OCI-LY1 (cell line): ENCODE measurements around the gene SP5.
"Not testable (repeated sequence)": the region's sequence is repeated elsewhere in the genome, so short reads cannot be mapped to it uniquely, and the experiment has no call there.

Experiments used
- H2AFZ ChIP-seq: fragments of 200-600 bp; sonication (generic), shearing (Covaris generic); 2 replicates; pipeline ENCODE4 v1.6.0; 2014; ENCODE audit warnings: antibody characterized with exemption, mild to moderate bottlenecking, low read length
- H3F3A ChIP-seq: fragments of 200-600 bp; sonication (generic), shearing (Covaris generic); 2 replicates; pipeline ENCODE4 v1.6.0; 2014; ENCODE audit warnings: mild to moderate bottlenecking, antibody characterized with exemption, low read length, moderate library complexity; ENCODE audit not compliant: insufficient read depth
- H3K27ac ChIP-seq: fragments of 200-600 bp; sonication (generic); 2 replicates; pipeline ENCODE4 v1.5.1; 2014; ENCODE audit warnings: low read length, mixed run types, mild to moderate bottlenecking, low read depth; ENCODE audit not compliant: poor library complexity, severe bottlenecking
- H3K27me3 ChIP-seq: fragments of 200-600 bp; sonication (generic); 2 replicates; pipeline ENCODE4 v1.6.0; 2014; ENCODE audit warnings: antibody characterized with exemption, mild to moderate bottlenecking, low read length, moderate library complexity; ENCODE audit not compliant: insufficient read depth
- H3K36me3 ChIP-seq: fragments of 200-600 bp; sonication (generic); 2 replicates; pipeline ENCODE4 v1.6.1; 2014; ENCODE audit warnings: mild to moderate bottlenecking, antibody characterized with exemption, low read length, moderate library complexity, mixed read lengths; ENCODE audit not compliant: insufficient read depth
- H3K4me1 ChIP-seq: fragments of 200-600 bp; sonication (generic); 2 replicates; pipeline ENCODE4 v1.5.1; 2014; ENCODE audit warnings: mild to moderate bottlenecking, low read length, moderate library complexity; ENCODE audit not compliant: insufficient read depth, severe bottlenecking
- H3K4me2 ChIP-seq: fragments of 200-600 bp; sonication (generic), shearing (Covaris generic); 2 replicates; pipeline ENCODE4 v1.6.1; 2014; ENCODE audit warnings: low read length
- H3K4me3 ChIP-seq: fragments of 200-600 bp; sonication (generic); 2 replicates; pipeline ENCODE4 v1.5.1; 2014; ENCODE audit warnings: low read length, low read depth, mild to moderate bottlenecking, mixed read lengths; ENCODE audit not compliant: poor library complexity, severe bottlenecking
- H3K79me2 ChIP-seq: fragments of 200-600 bp; shearing (Covaris generic); 2 replicates; pipeline ENCODE4 v1.6.1; 2016; ENCODE audit warnings: mixed run types, low read length, mixed read lengths; ENCODE audit not compliant: insufficient read depth
- H3K9ac ChIP-seq: fragments of 200-600 bp; sonication (generic), shearing (Covaris generic); 2 replicates; pipeline ENCODE4 v1.6.1; 2014; ENCODE audit warnings: mild to moderate bottlenecking, low read length, mixed read lengths
- H3K9me2 ChIP-seq: fragments of 200-600 bp; sonication (generic), shearing (Covaris generic); 2 replicates; pipeline ENCODE4 v1.6.1; 2014; ENCODE audit warnings: low read depth, mild to moderate bottlenecking, low read length, mixed read lengths
- H3K9me3 ChIP-seq: fragments of 200-600 bp; shearing (Covaris generic); 2 replicates; pipeline ENCODE4 v1.6.1; 2014; ENCODE audit warnings: low read length, mixed read lengths
- H4K20me1 ChIP-seq: fragments of 200-600 bp; sonication (generic), shearing (Covaris generic); 2 replicates; pipeline ENCODE4 v1.6.0; 2016; ENCODE audit warnings: mild to moderate bottlenecking, low read length; ENCODE audit not compliant: insufficient read depth
- EZH2 ChIP-seq: fragments of 200-600 bp; sonication (generic), shearing (Covaris generic); IDR thresholded peaks from 2 replicates; pipeline ENCODE4 v1.8.0; 2017; ENCODE audit warnings: borderline replicate concordance, mixed run types, mild to moderate bottlenecking, antibody characterized with exemption, low read length, moderate library complexity, mixed read lengths
- TF ChIP-seq, protein P1 (sequence below): fragments of 200-600 bp; sonication (generic), shearing (Covaris generic); IDR thresholded peaks from 2 replicates; pipeline ENCODE4 v1.5.1; 2017; ENCODE audit warnings: mild to moderate bottlenecking, antibody characterized with exemption, low read length, moderate library complexity, mixed read lengths

The SP5 gene

DNA sequence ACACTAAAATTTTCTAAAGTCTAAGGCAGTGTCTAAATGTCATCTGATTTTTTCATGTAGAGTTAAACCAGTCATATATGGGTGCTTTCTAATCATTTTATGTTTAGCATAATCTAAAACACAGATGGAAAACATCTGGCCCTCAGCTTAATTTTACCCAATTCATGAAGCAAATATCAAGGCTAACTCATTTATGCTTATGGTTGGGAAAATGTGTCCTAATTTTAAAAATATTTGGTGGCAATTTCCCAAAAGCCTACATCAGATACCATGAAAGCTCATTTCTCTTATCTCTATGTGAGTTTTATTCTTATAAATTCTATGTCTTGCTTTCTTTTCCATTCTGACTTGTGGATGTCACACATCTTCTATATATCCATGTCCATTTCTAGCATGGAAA, 7.2 kb downstream of the SP5 start:
- no peaks in the 10 kb centered on the region for H3K9me3 ChIP-seq
- no peaks in the 10 kb centered on the region for H3K4me1 ChIP-seq
- H3K9me2 ChIP-seq: no peaks in the 10 kb centered on the region
- no peak overlapping the region for H3K27ac ChIP-seq
- H4K20me1 ChIP-seq: no peaks in the 10 kb centered on the region
- no peaks in the 10 kb centered on the region for H3K36me3 ChIP-seq
- no peak overlapping the region for H3K4me3 ChIP-seq
- H3K27me3 ChIP-seq: no peaks in the 10 kb centered on the region
- no peak overlapping the region for H3K9ac ChIP-seq
- no peaks in the 10 kb centered on the region for H3F3A ChIP-seq
- H3K79me2 ChIP-seq: no peaks in the 10 kb centered on the region
- H2AFZ ChIP-seq: no peak overlapping the region
- no peak overlapping the region for H3K4me2 ChIP-seq
- TF ChIP-seq EZH2: no peak
- TF ChIP-seq, protein P1, sequence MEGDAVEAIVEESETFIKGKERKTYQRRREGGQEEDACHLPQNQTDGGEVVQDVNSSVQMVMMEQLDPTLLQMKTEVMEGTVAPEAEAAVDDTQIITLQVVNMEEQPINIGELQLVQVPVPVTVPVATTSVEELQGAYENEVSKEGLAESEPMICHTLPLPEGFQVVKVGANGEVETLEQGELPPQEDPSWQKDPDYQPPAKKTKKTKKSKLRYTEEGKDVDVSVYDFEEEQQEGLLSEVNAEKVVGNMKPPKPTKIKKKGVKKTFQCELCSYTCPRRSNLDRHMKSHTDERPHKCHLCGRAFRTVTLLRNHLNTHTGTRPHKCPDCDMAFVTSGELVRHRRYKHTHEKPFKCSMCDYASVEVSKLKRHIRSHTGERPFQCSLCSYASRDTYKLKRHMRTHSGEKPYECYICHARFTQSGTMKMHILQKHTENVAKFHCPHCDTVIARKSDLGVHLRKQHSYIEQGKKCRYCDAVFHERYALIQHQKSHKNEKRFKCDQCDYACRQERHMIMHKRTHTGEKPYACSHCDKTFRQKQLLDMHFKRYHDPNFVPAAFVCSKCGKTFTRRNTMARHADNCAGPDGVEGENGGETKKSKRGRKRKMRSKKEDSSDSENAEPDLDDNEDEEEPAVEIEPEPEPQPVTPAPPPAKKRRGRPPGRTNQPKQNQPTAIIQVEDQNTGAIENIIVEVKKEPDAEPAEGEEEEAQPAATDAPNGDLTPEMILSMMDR: no peak

DNA sequence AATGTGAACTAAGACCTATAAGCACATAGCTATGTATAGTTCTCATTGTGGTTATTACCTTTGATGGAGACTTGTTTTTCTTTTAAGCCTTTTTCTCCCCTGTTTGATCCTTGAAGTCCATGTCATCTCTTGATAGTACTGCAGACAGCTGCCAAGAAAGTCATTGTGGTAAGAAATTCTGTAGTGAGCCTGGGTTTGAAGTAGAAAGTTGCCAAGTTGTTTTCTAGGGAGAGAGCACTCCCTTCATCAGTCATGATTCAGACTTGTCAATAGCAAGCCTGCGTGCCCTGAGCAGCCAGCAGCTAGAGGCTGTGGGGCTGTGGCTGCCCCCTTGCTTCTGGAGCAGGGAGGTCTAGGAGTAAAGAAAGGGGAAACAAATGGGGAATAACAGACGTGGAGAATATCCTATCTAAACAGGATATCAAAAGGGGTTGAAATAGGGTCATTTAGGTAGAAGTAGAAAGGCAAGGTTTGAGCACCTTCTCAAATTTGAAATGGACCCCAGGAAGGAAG, 8.4 kb downstream of the SP5 start:
- H3K4me2 ChIP-seq: no peak overlapping the region
- no peaks in the 10 kb centered on the region for H3K79me2 ChIP-seq
- H3K4me3 ChIP-seq: no peak overlapping the region
- no peak overlapping the region for H2AFZ ChIP-seq
- H3F3A ChIP-seq: no peaks in the 10 kb centered on the region
- H4K20me1 ChIP-seq: no peaks in the 10 kb centered on the region
- H3K9me2 ChIP-seq: no peaks in the 10 kb centered on the region
- no peak overlapping the region for H3K27ac ChIP-seq
- H3K9ac ChIP-seq: no peak overlapping the region
- H3K9me3 ChIP-seq: no peaks in the 10 kb centered on the region
- H3K36me3 ChIP-seq: no peaks in the 10 kb centered on the region
- no peak for TF ChIP-seq EZH2
- TF ChIP-seq, protein P1: no peak
- H3K4me1 ChIP-seq: no peaks in the 10 kb centered on the region
- H3K27me3 ChIP-seq: no peaks in the 10 kb centered on the region

DNA sequence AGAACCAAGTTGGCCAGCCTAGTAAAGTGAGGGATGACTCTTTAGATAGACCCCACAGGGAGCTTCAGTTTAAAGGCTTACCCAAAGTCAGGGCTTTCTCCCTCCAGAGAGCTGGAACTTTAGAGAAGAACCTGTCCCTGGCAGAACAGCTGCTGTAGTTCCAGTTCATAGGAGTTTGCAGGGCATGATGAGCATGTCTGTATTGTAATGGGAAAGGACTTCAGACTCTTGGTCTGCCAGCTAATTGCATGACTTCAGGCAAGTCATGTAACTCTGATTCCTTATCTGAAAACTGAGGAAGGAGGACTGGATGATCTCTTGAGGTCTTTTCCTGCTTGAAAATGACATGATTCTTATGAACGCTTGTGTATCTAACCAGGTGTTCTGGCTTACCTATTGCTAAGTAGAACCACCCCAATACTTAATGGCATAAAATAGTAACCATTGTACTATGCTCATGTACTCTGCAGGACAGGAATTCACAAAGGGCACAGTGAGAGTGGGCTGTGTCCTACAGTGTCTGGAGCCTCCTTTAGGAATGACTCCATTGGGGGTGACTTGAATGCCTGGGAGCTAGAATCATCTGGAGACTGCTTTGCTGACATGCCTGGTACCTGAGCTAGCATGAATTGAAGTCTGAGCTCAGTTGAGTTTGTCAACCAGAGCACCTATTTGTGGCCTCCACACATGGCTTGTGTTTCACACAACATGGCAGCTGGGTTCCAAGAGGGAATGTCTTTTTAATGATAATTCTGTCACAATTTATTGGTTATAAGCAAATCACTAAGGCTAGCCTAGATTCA, 18.9 kb downstream of the SP5 start:
- H3K27ac ChIP-seq: no peak overlapping the region
- no peaks in the 10 kb centered on the region for H3F3A ChIP-seq
- no peaks in the 10 kb centered on the region for H3K9me3 ChIP-seq
- H3K4me2 ChIP-seq: no peak overlapping the region
- H4K20me1 ChIP-seq: no peaks in the 10 kb centered on the region
- no peaks in the 10 kb centered on the region for H3K36me3 ChIP-seq
- H3K4me1 ChIP-seq: no peaks in the 10 kb centered on the region
- no peaks in the 10 kb centered on the region for H3K9me2 ChIP-seq
- no peak for TF ChIP-seq EZH2
- TF ChIP-seq, protein P1: no peak
- H3K9ac ChIP-seq: no peak overlapping the region
- H3K4me3 ChIP-seq: no peak overlapping the region
- no peaks in the 10 kb centered on the region for H3K79me2 ChIP-seq
- no peak overlapping the region for H2AFZ ChIP-seq
- H3K27me3 ChIP-seq: no peaks in the 10 kb centered on the region

DNA sequence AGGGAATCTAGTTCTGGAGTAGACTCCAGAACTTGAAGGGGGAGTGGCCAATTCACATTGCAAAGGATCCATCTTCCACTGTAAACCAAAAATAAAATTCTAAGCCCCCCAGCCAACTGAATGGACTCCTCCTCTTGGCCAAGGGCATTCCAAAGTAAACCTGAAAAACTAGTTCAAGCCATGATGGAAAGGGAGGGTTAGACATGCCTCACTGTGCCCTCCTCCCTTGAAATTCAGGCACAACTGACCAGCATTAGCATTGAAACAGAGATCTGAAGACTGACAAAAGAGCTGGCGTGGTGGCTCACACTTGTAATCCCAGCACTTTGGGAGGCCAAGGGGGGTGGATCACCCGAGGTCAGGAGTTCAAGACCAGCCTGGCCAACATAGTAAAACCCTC, 19.5 kb downstream of the SP5 start:
- H3K4me3 ChIP-seq, H3K9me2 ChIP-seq, H3K9ac ChIP-seq, H4K20me1 ChIP-seq, H3K27me3 ChIP-seq, H3F3A ChIP-seq, H3K79me2 ChIP-seq, H3K27ac ChIP-seq, H2AFZ ChIP-seq, H3K4me1 ChIP-seq, H3K4me2 ChIP-seq, H3K9me3 ChIP-seq, H3K36me3 ChIP-seq: not testable (repeated sequence)
